ENCODE results near the gene SENP5. TPM values are rescaled to one million over a fixed set of nuclear protein-coding genes. Genes with fewer than 3 reads are reported as not detected.
A peak's percentile ranks its signal among the peaks of the same experiment; 100 is the strongest.

The SENP5 gene
- total RNA-seq, 1 donor from 2014 or later: 38.1 TPM

- DNase-seq (ENCODE audit: low spot score): no peak
- Mint-ChIP-seq H3K27me3 (ENCODE audit: unreplicated experiment) (no peaks in the 10 kb centered on the region), H3K36me3 (ENCODE audit: low read depth, unreplicated experiment) (peaks cover 5% of the 10 kb centered on the region), H3K27ac (ENCODE audit: unreplicated experiment) (no peak overlapping the region), H3K9me3 (ENCODE audit: unreplicated experiment) (no peaks in the 10 kb centered on the region), H3K4me1 (ENCODE audit: unreplicated experiment) (no peaks in the 10 kb centered on the region), H3K4me3 (ENCODE audit: unreplicated experiment) (peak overlapping the region; percentile 66)
- TF ChIP-seq CTCF (IDR thresholded peaks at IDR 0.05; ENCODE audit: unreplicated experiment): no peak
Measured at GRCh38 chr3:196894557-196895295, 27.0 kb downstream of the SENP5 start.

GRCh38 chr3:196896229-196896628 lies 28.5 kb downstream of the SENP5 start:
- Mint-ChIP-seq H3K27ac (ENCODE audit: unreplicated experiment) (no peak overlapping the region), H3K27me3 (ENCODE audit: unreplicated experiment) (no peaks in the 10 kb centered on the region), H3K4me1 (ENCODE audit: unreplicated experiment) (no peaks in the 10 kb centered on the region), H3K4me3 (ENCODE audit: unreplicated experiment) (no peak overlapping the region), H3K9me3 (ENCODE audit: unreplicated experiment) (no peaks in the 10 kb centered on the region), H3K36me3 (ENCODE audit: low read depth, unreplicated experiment) (peaks cover 5% of the 10 kb centered on the region)
- DNase-seq (ENCODE audit: low spot score): no peak
- TF ChIP-seq CTCF (IDR thresholded peaks at IDR 0.05; ENCODE audit: unreplicated experiment): no peak

GRCh38 chr3:196901768-196902167 lies 34.0 kb downstream of the SENP5 start:
- no peaks in the 10 kb centered on the region for H3K9me3 Mint-ChIP-seq (ENCODE audit: unreplicated experiment)
- no peak for TF ChIP-seq CTCF (IDR thresholded peaks at IDR 0.05; ENCODE audit: unreplicated experiment)
- peaks cover 26% of the 10 kb centered on the region for H3K36me3 Mint-ChIP-seq (ENCODE audit: low read depth, unreplicated experiment)
- H3K4me3 Mint-ChIP-seq (ENCODE audit: unreplicated experiment): no peak overlapping the region
- DNase-seq (ENCODE audit: low spot score): no peak
- H3K27me3 Mint-ChIP-seq (ENCODE audit: unreplicated experiment): peaks cover 2% of the 10 kb centered on the region
- no peak overlapping the region for H3K27ac Mint-ChIP-seq (ENCODE audit: unreplicated experiment)
- no peaks in the 10 kb centered on the region for H3K4me1 Mint-ChIP-seq (ENCODE audit: unreplicated experiment)

GRCh38 chr3:196902296-196902695 lies 34.6 kb downstream of the SENP5 start:
- no peak for DNase-seq (ENCODE audit: low spot score)
- no peak for TF ChIP-seq CTCF (IDR thresholded peaks at IDR 0.05; ENCODE audit: unreplicated experiment)
- Mint-ChIP-seq H3K9me3 (ENCODE audit: unreplicated experiment) (no peaks in the 10 kb centered on the region), H3K27ac (ENCODE audit: unreplicated experiment) (no peak overlapping the region), H3K4me3 (ENCODE audit: unreplicated experiment) (no peak overlapping the region), H3K36me3 (ENCODE audit: low read depth, unreplicated experiment) (peaks cover 29% of the 10 kb centered on the region), H3K27me3 (ENCODE audit: unreplicated experiment) (peaks cover 2% of the 10 kb centered on the region), H3K4me1 (ENCODE audit: unreplicated experiment) (no peaks in the 10 kb centered on the region)

- H3K27me3 Mint-ChIP-seq (ENCODE audit: unreplicated experiment): peaks cover 2% of the 10 kb centered on the region
- no peak for TF ChIP-seq CTCF (IDR thresholded peaks at IDR 0.05; ENCODE audit: unreplicated experiment)
- H3K36me3 Mint-ChIP-seq (ENCODE audit: low read depth, unreplicated experiment): peaks cover 33% of the 10 kb centered on the region
- no peak overlapping the region for H3K4me3 Mint-ChIP-seq (ENCODE audit: unreplicated experiment)
- no peak overlapping the region for H3K27ac Mint-ChIP-seq (ENCODE audit: unreplicated experiment)
- no peaks in the 10 kb centered on the region for H3K9me3 Mint-ChIP-seq (ENCODE audit: unreplicated experiment)
- no peak for DNase-seq (ENCODE audit: low spot score)
- no peaks in the 10 kb centered on the region for H3K4me1 Mint-ChIP-seq (ENCODE audit: unreplicated experiment)
Measured at GRCh38 chr3:196903740-196904139, 36.0 kb downstream of the SENP5 start.

All from endothelial cell (in vitro differentiated cells).